Measurements from ENCODE around the gene RSBN1L.
"Not testable (repeated sequence)": the region's sequence is repeated elsewhere in the genome, so short reads cannot be mapped to it uniquely, and the experiment has no call there.

RSBN1L gene

DNA sequence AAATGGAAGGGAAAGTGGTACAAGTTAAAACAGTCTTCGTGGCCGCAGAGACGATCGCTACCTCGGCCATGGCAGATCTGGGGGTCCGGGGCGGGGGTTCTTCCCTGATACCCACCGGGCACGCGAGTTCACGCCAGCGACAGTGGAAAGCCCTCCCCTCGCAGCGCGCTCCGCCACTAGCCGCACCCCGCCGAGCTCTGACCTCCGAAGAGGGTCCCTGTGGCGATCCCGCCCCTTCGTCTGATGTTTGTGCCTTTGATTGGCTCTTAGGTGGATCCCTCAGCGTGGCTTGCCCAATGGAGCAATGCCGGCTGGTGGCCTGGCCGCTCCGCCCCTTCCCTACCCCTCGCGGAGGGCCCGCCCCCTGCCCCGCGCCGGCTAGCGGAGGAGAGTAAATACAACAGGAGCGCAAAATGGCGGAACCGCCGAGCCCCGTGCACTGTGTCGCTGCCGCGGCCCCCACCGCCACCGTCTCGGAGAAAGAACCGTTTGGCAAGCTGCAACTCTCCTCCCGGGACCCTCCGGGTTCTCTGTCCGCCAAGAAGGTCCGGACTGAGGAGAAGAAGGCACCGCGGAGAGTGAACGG, at the start of gene RSBN1L:
TSS of gene RSBN1L (plus strand) at position 403 of the 586 bp plus-strand sequence. CDS start at position 414, 11 bp downstream.
- DNase-seq: peak; percentile 98 to 100

DNA sequence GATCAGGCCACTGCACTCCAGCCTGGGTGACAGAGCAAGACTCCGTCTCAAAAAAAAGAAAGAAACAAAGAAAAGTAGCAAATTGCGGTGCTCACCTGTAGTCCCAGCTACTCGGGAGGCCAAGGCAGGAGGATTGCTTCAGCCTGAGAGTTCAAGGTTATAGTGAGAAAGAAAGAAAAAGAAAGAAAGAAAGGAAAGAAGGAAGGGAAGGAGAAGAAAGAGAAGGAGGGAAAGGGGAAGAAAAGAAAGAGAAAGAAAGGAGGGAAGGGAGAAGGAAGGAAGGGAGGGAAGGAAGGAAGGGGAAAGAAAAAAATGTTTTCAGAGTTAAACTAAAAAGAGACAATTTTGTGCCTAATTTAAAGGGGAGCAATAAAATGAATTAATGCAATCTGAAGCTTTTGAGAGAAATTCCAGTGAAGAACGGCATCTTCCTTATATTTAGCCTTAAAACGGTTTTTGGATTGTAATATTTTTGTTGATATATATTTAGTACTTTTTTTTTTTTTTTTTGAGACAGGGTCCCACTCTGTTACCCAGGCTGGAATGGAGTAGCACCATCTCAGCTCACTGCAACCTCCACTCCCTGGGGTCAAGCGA, 47.4 kb upstream of the RSBN1L start:
- DNase-seq: no peak

DNA sequence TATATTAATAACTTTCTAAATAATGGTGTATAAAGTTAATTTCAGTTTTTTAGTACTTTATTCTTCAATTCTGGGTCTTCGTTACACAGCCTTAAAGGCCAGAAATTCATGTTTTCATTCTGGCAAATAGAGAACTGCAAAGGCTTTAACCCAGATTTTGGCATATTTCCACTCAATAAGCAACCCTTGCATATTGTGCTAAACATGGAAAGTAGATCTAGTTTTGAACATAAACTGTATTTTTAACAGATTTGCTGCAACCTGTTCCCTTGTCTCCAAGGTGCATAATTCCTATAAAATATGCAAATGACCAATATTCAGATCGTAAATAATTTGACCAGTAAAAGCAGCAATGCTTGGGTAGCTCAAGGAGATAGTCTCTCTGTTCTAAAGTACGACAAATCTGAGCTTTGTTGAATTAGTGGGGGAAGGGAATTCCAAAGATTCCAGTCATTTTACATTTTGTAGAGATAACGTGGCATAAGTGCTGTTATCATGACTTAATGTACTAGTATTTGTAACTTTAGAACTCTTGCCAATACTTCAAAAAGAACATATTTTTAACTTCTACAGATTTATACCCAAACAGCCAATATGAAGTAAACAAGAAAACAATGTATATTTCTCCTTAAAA, 46.4 kb upstream of the RSBN1L start:
- peak in 1 of 2 experiments; percentile 10 for DNase-seq

DNA sequence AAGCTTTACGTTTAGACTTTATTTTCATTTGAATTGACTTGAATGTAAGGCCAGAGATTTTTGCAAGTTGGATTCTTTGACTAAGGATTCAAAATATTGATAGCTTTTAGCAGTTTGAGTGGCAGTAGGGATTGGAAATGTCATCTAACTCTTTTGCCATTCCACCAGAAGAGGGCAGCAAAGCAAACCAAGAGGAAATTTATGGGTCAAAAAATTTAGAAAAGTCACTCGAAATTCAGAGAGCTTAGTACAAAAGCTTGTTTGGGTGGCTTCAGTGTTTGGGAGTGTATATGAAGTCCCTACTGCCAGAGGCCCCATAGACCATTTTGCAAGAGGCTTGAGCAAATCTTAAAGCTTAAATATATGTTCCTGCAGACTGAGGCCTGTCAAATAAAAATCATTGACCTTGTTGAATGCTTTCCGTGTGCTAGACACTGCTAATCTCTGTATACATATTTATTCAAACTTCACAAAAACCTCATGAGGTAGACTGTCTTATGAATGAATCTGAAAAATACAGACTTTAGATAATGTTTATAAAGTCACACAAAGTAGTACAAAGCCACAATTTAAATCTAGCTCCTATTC, 44.6 kb upstream of the RSBN1L start:
- peak in 1 of 2 experiments; percentile 57 for DNase-seq

DNA sequence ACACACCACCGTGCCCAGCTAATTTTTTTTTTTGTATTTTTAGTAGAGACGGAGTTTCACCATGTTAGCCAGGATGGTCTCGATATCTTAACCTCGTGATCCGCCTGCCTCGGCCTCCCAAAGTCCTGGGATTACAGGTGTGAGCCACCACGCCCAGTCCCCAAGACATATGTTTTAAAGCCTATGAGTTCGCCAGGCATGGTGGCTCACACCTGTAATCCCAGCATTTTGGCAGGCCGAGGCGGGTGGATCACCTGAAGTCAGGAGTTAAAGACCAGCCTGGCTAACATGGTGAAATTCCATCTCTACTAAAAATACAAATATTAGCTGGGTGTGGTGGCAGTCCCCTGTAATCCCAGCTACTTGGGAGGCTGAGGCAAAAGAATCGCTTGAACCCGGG, 43.4 kb upstream of the RSBN1L start:
- DNase-seq: not testable (repeated sequence)

DNA sequence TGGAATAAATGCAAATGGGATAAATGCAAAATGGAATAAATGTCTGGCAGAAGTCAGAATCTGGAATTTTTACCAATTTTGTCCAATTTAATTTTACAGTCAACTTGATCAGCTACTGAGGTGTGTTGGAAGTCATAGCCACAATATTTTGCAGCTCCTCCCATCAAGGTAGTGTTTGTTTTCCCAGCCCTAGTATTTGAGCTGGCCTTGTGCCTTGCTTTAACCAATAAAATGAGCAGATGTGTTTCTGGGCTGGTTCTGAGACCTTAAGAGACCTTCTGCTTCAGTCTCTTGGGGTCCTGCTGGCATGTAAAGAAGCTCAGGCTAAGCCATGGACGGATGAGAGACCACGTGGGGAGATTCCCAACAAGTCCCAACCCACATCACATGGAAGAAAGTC, 42.7 kb upstream of the RSBN1L start:
- no peak for DNase-seq

DNA sequence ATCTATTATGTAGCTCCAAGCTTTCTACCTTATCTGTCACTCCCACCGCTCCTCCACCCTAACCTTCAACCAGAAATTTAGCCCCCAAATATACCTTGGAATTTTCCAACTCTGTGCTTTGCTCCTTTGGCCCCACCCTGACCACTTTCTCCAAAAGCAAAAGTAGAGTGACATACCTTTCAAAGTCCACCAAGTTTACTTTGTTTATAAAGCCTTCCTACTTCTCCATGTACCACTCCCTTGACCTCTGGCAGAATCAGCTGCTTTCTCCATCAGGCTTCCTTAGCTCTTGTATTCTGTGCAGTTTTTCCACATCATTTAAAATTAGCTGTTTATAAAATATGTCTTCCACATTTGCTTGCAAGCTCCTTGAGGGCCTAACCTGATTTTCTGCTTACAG, 40.9 kb upstream of the RSBN1L start:
- no peak for DNase-seq

DNA sequence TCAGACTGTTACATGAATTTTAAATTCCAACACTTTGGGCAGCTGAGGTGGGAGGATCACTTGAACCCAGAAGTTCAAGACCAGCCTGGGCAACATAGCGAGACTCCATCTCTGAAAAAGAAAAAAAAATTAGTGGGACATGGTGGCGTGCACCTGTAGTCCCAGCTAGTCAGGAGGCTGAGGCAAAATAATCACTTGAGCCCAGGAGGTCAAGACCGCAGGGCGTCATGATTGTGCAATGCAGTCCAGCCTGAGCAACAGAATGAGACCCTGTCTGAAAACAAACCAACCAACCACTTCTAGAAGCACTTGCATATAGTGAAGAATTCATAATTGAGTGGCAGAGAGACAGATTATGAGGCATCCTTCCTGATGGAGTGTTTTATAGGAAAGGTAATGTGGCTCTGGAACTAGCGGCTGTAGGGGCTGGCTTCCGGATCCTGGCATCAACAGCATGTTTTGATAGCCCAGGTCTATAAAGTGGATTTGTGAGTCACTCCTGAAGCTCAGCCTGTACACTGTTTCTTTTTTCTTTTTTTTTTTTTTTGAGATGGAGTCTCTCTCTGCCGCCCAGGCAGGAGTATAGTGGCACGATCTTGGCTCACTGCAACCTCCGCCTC, 40.3 kb upstream of the RSBN1L start:
- no peak for DNase-seq

DNA sequence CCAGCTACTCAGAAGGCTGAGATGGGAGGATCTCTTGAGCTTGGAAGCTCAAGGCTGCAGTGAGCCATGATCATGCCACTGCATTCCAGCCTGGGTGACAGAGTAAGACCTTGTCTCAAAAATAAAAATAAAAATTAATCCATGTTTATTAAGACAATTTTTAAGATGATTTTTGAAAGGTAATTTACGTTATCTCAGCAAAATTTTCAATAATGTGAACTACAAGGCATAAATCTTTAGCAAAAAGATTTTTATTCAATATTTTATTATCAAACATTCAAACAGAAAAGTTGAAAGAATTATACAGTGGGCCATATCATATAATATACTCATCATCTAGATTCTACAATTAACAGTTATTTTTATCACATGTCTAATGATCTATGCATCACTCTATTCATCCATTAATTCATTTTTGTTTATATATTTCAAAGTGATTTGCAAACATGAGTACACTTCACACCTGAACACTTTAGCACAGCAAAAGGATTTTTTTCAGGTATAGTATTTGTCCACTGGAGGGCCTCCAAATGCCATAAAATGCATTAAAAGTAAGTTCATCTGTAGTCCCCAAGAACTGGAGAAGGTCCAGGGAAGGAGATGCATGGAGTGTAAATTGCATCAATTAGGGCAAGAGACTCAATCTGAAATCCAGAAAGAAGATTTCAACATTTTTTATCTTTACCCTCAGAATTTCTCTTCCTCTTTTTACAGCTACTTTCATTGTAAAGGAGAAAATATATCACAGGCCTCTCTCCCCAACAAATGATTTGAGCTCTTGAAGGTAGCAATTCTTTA, 38.6 kb upstream of the RSBN1L start:
- DNase-seq: peak; percentile 50 to 74

DNA sequence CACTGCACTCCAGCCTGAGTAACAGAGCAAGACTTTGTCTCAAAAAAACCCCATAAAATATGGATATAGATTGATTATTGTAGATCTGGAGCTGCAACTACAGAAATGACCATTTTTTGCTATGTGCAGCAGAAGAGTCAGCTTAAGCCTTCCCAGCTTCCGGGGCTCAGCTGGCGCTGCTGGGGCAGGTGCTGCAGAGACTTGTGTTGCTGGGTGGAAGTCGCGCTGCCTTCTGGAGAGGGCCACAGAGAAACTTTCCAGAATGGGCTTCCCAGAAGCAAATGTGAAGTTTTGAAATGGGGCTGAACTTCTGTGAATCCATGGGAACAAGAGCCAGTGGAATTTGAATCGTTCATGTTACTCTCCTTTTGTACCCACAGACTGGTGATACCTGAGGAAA, 37.3 kb upstream of the RSBN1L start:
- DNase-seq: no peak

DNA sequence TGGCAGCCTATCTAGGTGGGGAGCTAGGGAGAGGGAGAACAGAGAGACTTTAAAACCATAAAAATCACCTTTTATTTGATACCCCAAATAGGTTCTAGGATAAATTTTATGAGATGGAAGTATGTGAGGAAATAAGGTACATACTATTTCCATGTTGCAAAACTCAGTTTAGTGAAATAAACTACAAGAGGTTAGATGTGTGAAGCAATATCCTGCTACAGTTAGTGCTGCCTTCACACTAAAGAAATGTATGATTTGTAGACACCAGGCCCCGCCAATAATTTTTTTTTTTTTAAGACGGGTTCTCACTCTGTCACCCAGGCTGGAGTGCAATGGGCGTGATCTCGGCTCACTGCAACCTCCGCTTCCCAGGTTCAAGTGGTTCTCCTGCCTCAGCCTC, 34.4 kb upstream of the RSBN1L start:
- DNase-seq: no peak

DNA sequence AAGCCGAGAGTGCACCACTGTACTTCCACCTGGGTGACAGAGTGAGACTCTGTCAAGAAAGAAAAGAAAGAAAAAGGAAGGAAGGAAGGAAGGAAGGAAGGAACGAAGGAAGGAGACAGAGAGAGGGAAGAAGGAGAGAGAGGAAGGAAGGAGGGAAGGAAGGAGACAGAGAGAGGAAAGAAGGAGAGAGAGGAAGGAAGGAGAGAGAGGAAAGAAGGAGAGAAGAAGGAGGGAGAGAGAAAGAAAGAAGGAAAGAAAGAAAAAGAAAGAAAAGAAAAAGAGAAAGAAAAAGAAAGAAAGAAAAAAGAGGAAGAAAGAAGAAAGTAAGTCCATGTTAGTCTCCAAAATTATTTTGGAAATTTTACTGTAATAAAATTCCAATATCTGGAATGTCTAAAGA, 33.4 kb upstream of the RSBN1L start:
- no peak for DNase-seq

DNA sequence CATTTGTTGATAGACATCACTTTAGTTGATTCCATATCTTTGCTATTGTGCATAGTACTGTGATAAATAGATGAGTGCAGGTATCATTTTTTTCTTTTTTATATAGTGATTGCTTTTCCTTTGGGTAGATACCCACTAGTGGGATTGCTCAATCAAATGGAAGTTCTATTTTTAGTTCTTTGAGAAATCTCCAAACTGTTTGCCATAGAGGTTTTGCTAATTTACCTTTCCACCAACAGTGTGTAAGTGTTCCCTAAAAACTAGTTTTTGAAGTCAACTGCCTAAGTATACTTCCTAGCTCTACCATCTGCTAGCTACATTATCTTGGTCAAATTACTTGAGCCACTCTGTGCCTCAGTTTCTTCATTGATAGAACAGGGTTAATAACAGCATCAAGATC, 31.5 kb upstream of the RSBN1L start:
- no peak for DNase-seq

DNA sequence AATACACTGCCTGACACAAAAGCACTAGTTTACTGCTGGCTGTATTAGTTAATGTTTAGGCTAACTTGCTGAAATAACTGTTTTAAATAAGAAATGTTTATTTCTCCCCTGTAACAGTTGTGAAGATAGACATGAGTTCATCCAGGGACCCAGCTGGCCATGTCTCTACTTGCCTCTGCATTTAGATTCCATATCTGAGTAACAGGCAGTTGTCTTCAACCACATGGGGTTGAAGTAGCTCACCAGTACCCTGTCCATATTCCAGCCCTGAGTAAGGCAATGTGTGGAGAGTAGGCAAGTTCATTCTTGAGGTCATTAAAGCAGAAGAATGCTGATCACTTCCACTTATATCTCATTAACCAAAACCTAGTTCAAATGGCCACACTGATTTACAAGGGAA, 31.1 kb upstream of the RSBN1L start:
- DNase-seq: no peak

DNA sequence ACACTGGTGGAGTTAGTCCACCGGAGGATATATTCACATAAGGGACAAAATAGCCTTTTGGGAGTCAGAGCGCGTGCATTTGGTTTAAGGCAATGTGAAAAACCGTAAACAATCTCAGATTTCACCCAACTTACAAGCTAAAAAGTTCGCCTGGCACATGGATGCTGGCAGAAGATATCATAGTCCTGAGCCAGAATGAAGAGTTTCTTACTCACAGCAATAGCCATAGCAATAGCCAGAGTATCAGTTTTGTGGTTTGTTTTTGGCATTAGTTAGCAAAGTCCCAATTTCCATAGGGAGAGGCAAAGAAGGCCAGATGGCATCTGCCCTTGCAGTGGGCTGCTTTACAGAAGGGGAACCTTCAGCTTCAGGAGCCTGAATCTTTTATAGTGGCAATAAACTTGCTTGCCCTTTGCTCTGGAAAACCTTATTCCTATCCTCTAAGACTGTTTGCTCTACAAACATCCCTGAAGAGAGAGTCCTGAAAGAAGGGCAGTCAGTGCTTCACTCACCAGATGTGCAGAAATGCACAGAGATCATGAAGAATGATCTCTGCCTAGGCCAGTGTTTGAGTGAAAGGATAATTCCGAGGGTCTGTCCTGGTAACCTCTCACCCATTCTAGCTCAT, 28.7 kb upstream of the RSBN1L start:
- DNase-seq: no peak

DNA sequence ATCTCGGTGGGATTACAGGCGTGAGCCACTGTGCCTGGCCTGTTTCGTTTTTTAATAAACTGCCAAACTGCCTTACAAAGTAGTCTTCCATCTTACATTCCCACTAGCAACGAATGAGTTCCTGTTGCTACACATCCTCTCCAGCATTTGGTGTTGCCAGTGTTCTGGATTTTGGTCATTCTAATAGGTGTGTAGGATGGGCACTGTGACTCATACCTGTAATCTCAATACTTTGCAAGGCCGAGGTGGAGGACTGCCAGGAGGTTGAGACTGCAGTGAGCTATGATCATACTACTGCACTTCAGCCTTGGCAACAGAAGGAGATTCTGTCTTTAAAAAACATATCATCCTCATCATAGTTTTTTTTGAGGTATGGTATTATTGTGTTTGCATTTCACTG, 21.4 kb upstream of the RSBN1L start:
- no peak for DNase-seq

DNA sequence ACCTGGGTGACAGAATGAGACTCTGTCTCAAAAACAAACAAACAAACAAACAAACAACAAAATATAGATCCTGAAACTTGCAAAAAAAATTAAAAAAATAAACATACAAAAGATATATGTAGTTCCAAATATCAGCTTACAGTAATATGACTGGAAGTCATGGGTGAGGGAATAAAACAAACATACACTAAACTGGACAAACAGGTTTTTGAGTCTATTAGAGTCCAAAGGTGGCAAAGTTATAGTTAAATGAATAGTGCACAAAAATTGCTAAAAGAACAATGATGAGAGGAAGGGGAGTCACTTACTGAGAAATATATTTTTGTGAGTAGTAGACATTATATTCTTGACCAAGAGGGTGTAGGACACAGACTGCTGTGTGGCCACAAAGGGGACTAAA, 16.7 kb upstream of the RSBN1L start:
- peak; percentile 90 to 91 for DNase-seq

DNA sequence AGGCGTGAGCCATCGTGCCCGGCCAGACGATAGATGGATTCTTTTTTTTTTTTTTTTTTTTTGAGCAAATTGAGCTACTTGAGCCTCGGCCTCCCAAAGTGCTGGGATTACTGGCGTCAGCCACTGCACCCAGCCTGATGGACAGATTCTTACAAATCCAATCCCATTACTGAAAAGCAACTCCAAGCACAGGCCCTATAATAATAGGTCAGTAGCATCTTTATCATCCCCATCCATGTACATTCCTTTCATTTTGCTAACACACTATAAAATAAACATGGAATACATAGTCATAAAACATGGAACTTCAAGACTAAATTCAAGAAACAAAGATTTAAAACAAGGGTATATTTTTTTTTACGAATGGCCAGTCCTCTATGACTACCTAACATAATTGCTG, 16.0 kb upstream of the RSBN1L start:
- DNase-seq: no peak

DNA sequence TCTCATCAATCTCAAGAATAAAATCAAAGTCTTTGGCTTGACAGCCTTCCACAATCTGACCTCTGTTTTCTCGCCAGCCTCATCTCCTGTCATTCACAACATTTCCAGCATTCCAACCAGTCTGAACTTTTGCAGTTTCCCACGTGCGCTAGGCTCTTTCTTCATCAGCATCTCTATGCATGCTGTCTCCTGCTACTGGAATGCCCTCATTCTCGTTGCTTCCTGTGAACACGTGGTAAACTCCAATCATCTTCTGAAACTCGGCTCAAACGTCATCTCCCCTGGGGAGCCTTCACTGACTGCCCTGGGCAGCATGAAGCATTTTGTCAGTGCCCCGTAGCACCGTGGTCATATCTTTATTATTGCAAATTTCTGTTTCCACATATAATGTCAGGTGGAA, 12.2 kb upstream of the RSBN1L start:
- DNase-seq: no peak

DNA sequence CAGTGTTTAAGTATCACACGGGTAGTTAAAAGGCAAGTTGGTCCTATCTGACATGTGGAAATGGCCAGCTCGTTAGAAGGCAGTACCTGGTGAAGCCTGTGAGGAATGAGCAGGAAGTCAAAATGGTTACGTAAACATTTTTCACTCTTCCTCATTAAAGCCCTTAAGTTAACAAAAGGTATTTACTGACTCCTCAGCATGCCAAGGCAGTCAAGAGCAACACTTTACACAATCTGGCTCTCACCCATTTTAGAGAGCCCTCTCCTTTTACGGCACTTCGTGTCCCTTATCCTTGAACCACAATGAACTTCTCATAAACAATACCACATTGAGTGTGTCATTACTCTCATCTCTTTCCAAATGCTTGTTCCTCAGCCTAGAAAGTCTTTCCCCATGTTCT, 11.0 kb upstream of the RSBN1L start:
- no peak for DNase-seq

DNA sequence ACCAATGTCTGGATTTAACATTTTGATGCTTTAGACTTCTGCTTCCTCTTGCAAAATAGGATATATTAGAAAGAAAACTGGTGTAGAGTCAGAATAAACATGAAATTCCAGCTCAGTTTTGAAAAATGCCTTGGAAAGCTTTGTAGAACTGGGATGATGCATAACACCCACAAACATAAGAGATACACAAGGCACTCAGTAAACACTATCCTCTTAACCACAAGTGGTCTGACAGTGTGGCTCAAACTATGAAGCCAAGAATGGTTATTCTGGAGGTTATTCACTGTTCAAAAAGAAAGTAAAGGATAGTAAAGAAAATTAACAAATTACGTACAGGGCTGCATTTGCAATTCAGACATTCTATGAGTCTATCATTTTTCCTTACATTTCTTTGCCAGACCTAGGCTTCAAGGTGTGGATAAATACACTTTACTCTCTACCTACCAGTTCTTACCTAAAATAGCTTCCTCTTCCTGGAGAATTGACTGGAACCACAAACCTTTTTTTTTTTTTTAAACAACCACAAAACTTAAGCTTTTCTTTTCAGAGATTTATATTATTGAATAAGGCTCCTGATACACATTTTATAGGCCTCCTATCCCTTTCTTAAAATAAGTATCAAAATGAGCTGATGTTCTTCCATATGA, 9.0 kb upstream of the RSBN1L start:
- DNase-seq: no peak

DNA sequence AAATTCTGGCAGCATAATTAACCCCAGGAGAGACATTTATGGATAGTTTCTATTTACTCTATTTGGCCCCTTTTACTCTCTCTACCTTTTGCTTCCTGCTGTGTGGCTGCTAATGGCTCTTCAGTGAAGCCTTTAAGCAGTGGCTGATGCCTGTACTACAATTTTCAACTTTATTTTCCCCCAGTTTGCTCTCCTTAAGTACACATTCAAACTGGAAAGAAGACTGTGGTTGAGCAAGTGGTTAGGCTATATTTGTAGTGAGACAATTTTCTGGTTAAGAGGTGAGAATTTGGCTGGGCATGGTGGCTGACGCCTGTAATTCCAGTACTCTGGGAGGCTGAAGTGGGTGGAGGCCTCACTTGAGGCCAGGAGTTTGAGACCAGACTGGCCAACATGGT, 8.5 kb upstream of the RSBN1L start:
- no peak for DNase-seq
